Measurements from ENCODE around the gene VPS33B. TPM values are rescaled to one million over a fixed set of nuclear protein-coding genes. Genes with fewer than 3 reads are reported as not detected.

The VPS33B gene
- total RNA-seq, 1 donor from 2014 or later, result 20.2 TPM

DNA sequence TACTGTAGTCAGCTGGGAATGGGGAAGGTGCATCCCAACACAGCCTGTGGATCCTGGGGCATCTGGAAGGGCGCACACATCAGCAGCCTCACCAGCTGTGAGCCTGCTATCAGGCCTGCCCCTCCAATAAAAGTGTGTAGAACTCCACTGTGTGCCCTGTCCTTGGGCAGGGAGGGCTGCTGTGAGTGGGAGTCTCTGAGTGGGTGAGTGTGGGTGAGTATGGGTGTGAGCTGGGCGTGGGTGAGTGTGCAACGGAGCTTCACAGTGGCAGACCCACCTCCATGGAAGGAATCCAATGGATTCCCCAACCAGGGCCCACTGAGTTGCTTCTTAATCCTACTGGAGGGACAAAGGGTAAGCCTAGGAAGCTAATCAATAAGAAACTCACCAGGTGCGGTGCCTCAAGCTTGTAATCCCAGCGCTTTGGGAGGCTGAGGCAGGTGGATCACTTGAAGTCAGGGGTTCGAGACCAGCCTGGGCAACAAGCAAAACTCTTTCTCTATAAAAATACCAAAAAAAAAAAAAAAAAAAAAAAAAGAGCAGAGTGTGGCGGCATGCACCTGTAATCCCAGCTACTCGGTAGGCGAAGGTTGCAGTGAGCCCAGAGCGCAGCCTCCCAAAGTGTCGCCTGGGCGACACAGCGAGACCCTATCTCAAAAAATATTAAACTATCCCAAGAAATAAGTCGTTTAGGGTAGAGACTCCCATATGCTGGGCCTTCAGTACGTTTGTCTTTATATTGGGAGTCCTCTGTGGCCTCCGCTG is 68.3 kb downstream of the VPS33B start:
- Mint-ChIP-seq H3K36me3 (peaks cover 4% of the 10 kb centered on the region), H3K27me3 (no peaks in the 10 kb centered on the region), H3K4me3 (peak overlapping the region; percentile 88), H3K27ac (peak overlapping the region; percentile 90), H3K9me3 (no peaks in the 10 kb centered on the region), H3K4me1 (ENCODE audit: unreplicated experiment) (peaks cover 8% of the 10 kb centered on the region)
- TF ChIP-seq, protein P1, sequence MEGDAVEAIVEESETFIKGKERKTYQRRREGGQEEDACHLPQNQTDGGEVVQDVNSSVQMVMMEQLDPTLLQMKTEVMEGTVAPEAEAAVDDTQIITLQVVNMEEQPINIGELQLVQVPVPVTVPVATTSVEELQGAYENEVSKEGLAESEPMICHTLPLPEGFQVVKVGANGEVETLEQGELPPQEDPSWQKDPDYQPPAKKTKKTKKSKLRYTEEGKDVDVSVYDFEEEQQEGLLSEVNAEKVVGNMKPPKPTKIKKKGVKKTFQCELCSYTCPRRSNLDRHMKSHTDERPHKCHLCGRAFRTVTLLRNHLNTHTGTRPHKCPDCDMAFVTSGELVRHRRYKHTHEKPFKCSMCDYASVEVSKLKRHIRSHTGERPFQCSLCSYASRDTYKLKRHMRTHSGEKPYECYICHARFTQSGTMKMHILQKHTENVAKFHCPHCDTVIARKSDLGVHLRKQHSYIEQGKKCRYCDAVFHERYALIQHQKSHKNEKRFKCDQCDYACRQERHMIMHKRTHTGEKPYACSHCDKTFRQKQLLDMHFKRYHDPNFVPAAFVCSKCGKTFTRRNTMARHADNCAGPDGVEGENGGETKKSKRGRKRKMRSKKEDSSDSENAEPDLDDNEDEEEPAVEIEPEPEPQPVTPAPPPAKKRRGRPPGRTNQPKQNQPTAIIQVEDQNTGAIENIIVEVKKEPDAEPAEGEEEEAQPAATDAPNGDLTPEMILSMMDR (conservative IDR thresholded peaks at IDR 0.05), result no peak
- no peak for DNase-seq (ENCODE audit: extremely low spot score, unreplicated experiment)

DNA sequence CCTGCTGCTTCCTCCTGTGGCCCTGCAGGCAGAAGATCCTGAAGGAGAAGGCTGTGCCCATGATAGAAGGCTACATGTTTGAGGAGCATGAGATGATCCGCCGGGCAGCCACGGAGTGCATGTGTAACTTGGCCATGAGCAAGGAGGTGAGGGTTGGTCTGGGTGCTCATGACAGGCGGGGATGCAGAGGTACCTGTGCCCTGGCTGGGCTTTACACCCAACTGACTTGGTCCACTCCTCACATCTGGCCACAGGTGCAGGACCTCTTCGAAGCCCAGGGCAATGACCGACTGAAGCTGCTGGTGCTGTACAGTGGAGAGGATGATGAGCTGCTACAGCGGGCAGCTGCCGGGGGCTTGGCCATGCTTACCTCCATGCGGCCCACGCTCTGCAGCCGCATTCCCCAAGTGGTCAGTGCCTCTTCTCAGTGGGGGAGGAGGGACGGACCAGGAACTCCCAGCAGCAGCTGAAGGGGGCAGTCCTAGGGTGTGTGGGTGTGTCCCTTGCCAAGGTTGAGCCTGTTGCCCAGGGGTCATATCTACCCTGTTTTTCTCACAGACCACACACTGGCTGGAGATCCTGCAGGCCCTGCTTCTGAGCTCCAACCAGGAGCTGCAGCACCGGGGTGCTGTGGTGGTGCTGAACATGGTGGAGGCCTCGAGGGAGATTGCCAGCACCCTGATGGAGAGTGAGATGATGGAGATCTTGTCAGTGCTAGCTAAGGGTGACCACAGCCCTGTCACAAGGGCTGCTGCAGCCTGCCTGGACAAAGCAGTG is 69.3 kb downstream of the VPS33B start:
- Mint-ChIP-seq H3K36me3 (peaks cover 4% of the 10 kb centered on the region), H3K9me3 (no peaks in the 10 kb centered on the region), H3K4me1 (ENCODE audit: unreplicated experiment) (peaks cover 8% of the 10 kb centered on the region), H3K4me3 (peak overlapping the region; percentile 55), H3K27me3 (no peaks in the 10 kb centered on the region), H3K27ac (no peak overlapping the region)
- no peak for DNase-seq (ENCODE audit: extremely low spot score, unreplicated experiment)
- TF ChIP-seq, protein P1 (conservative IDR thresholded peaks at IDR 0.05), result no peak

DNA sequence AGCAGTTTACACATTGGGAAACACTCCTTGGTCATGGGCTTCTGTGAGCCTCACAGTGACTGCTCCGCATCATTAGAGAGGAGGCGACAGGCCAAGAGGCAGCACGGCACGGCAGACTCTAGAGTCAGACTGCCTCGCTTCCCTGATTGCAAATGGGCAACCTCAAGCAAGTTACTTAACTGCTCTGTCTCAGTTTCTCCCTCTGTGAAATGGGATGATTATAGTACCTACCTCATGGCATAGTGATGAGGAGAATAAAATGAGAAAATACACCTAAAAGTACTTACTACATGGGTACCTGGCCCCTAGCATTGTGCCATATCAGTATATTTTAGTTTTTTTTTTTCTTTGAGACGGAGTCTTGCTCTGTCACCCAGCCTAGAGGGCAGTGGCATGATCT is 71.7 kb downstream of the VPS33B start:
- Mint-ChIP-seq H3K9me3 (no peaks in the 10 kb centered on the region), H3K27ac (no peak overlapping the region), H3K4me1 (ENCODE audit: unreplicated experiment) (peaks cover 1% of the 10 kb centered on the region), H3K27me3 (no peaks in the 10 kb centered on the region), H3K36me3 (peaks cover 4% of the 10 kb centered on the region), H3K4me3 (no peak overlapping the region)
- TF ChIP-seq, protein P1 (conservative IDR thresholded peaks at IDR 0.05), result no peak
- DNase-seq (ENCODE audit: extremely low spot score, unreplicated experiment), result no peak

DNA sequence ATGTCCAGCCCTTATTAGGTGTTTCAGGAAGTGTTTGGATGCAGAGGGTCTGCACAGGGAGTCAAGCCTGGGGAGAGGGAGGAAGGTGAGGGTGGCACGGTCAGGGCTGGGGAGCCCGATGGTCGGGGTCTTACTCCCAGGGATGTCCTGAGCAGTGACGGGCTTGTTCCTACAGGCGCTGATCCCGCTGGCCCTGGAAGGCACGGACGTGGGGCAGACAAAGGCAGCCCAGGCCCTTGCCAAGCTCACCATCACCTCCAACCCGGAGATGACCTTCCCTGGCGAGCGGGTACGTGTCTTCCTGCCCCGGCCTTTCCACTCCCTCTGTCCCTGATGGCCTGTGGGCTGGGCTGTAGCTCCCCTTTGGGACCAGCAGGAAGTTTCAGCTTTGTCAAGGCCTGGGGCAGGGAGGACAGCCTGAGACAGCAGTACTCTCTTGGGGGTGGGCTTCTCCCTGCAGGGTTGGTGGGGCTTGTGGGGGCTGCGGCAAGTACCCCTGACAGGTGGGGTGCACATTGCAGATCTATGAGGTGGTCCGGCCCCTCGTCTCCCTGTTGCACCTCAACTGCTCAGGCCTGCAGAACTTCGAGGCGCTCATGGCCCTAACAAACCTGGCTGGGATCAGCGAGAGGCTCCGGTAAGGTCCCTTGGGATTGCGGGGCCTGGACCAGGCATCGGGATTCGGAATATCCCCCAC is 72.3 kb downstream of the VPS33B start:
- no peak overlapping the region for H3K4me3 Mint-ChIP-seq
- no peaks in the 10 kb centered on the region for H3K4me1 Mint-ChIP-seq (ENCODE audit: unreplicated experiment)
- no peaks in the 10 kb centered on the region for H3K9me3 Mint-ChIP-seq
- no peak overlapping the region for H3K27ac Mint-ChIP-seq
- H3K36me3 Mint-ChIP-seq, result peaks cover 4% of the 10 kb centered on the region
- TF ChIP-seq, protein P1 (conservative IDR thresholded peaks at IDR 0.05), result no peak
- DNase-seq (ENCODE audit: extremely low spot score, unreplicated experiment), result no peak
- H3K27me3 Mint-ChIP-seq, result no peaks in the 10 kb centered on the region

Other genes starting within 250 kb of the VPS33B start
- 37.7 and 62.1 TPM in 2 replicates for gene FURIN, start 154.0 kb downstream of the VPS33B start, total RNA-seq (ENCODE audit: low replicate concordance)
- 3.1 TPM in 2 replicates for gene FES, start 138.1 kb downstream of the VPS33B start, total RNA-seq (ENCODE audit: low replicate concordance)
- gene MAN2A2, start 119.3 kb downstream of the VPS33B start, total RNA-seq (ENCODE audit: low replicate concordance), result 43.0 and 60.2 TPM in 2 replicates
- 16.8 and 18.9 TPM in 2 replicates for gene HDDC3, start 90.0 kb downstream of the VPS33B start, total RNA-seq (ENCODE audit: low replicate concordance)
- 78.9 and 80.2 TPM in 2 replicates for gene UNC45A, start 87.3 kb downstream of the VPS33B start, total RNA-seq (ENCODE audit: low replicate concordance)
- gene RCCD1, start 67.7 kb downstream of the VPS33B start, total RNA-seq (ENCODE audit: low replicate concordance), result 14.0 and 20.3 TPM in 2 replicates
- gene PRC1, start 28.1 kb downstream of the VPS33B start, total RNA-seq (ENCODE audit: low replicate concordance), result 54.6 and 101 TPM in 2 replicates
- gene SV2B, start 77.7 kb upstream of the VPS33B start, total RNA-seq (ENCODE audit: low replicate concordance), result 1.7 and 3.1 TPM in 2 replicates

Measured in type B pancreatic cell (in vitro differentiated cells).